Measurements from ENCODE around the gene TSPAN32. TPM values are rescaled to one million over a fixed set of nuclear protein-coding genes. Genes with fewer than 3 reads are reported as not detected.

The TSPAN32 gene
- polyA plus RNA-seq, 4 donors, result 1.2 to 2.0 (median 1.5) TPM

GRCh38 chr11:2266586-2267305, 35.1 kb upstream of the TSPAN32 start:
- no peak for DNase-seq (ENCODE audit: low read depth in 4 of 4, low spot score in 3 of 4)

- DNase-seq (ENCODE audit: low read depth in 4 of 4, low spot score in 3 of 4), result no peak
Observed at GRCh38 chr11:2267306-2267850, 34.4 kb upstream of the TSPAN32 start.

DNA sequence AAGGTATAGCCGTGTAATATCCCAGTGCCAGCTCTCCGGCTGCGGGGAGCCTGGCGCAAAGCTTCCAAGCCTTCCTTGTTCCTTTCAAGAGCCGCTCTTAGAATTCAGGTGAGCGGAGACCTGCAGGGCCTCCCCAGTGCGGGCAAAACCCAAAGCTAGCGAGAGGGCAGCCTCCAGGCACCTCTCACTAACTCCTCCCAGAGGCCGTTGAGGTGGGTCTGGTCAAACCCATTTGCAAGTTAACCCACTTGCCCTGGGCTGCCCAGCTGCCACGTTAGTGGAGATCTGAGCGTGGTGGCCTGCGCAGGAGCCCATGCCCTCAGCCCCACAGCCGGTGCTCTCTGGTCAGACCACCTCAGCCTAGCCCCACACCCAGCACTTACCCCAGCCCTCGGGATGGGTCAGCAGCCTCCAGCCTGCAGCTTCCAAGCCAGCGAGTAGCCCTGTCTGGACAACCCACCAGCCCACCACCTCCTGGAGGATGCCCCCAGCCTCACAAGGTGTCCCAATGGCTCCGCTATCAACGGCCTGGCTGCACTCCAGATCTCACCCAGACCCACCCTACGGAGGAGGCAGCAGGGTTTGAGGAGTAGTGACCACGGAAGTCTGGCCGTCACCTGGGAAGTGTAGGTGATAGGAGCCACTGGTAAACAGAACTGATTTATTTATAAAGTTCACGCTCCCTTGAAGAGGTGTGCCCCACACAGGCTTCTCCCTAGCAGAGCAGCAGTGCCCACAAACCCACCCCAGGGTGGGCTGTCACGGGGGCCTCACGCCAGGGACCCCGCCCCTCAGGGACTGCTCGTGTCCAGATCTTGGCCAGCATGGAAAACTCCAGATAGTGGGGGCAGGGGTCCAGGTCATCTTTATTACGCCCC, 33.7 kb upstream of the TSPAN32 start:
- no peak for DNase-seq (ENCODE audit: low read depth in 4 of 4, low spot score in 3 of 4)

GRCh38 chr11:2268729-2269600, 32.8 kb upstream of the TSPAN32 start:
- no peak for DNase-seq (ENCODE audit: low read depth in 4 of 4, low spot score in 3 of 4)

GRCh38 chr11:2269601-2270321, 32.1 kb upstream of the TSPAN32 start:
- no peak for DNase-seq (ENCODE audit: low read depth in 4 of 4, low spot score in 3 of 4)

GRCh38 chr11:2270322-2271076, 31.3 kb upstream of the TSPAN32 start, which contains the start of gene ASCL2:
Gene ASCL2, minus strand, starts transcription at chr11:2270588. Its CDS starts 256 bp downstream, at chr11:2270332.
- no peak for DNase-seq (ENCODE audit: low read depth in 4 of 4, low spot score in 3 of 4)

- no peak for DNase-seq (ENCODE audit: low read depth in 4 of 4, low spot score in 3 of 4)
Observed at GRCh38 chr11:2271077-2271326, 30.8 kb upstream of the TSPAN32 start.

DNA sequence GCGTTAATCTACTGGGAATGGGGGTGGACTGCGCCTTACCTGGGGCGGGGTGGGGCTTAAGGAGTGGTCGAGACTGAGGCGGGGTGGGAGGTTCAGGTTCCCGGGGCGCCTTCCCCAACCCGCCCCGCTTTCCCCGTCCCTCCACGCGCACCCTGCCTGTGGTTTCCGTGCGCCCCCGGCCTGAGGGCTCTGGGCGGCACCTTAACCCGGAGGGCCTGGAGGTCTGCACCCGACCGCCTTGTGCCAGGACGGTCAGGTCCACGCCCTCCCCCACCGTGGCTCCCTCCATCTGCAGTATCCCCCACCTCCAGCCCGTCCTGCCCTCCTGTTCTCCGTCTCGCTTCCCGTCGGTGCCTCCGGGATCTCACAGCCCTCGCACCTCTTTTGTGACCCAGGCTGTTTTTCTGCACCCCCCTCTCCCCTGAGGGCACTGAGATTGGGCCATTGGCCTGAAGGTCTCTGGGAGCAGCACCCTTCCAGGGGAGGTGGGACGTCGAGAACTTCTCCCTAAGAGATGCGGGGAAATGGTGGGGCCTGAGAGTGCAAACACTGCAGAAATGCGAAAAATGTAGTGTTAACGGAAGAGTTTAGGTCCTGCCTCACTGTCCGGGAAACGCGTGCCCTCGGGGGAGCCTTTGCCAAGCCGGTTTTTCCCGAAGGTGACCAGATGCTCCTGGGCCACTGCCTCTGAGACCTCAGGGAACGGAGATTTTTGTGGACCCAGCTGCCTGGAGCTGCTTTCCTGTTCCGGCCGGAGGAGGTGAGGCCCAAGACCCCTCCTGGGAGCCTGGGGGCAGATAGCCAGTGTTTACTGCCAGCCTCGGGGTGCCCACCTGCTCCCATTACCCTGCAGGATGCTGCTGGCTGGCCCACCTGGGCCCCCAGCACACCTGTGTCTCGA, 30.2 kb upstream of the TSPAN32 start:
- no peak for DNase-seq (ENCODE audit: low read depth in 4 of 4, low spot score in 3 of 4)

DNA sequence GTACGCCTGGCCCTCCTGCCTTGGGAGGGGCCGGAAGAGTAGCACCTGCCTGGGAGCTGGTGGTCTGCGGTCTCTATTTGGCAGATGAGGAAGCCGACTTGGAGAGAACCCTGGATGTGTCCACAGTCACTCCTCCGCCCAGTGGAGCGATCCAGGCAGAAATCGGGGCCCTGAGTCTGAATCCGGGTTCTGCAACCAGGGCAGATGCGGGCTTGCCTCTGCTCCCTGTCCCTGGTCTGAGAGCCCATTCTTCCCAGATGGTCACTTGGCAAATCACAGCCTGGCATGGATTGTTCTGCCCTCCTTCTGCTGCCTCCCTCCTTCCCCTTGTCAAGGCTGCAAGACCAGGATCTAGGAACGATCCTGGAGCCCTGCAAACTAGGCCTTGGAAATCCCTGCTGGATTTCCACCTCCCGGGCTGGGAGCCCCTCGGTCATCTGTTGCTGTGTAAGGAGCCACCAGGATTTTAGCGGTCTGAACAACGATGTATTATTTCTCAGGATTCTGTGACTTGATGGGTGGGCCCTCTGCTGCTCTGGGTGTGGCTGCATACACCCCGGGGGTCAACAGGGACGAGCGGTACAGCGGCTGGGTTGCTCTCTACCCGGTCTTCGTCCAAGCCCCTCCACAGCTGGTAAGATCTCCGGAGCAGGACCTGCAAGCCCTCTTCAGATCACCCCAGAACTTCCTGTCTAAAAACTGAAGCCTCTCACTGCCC, 29.4 kb upstream of the TSPAN32 start:
- DNase-seq (ENCODE audit: low read depth in 4 of 4, low spot score in 3 of 4), result no peak

DNA sequence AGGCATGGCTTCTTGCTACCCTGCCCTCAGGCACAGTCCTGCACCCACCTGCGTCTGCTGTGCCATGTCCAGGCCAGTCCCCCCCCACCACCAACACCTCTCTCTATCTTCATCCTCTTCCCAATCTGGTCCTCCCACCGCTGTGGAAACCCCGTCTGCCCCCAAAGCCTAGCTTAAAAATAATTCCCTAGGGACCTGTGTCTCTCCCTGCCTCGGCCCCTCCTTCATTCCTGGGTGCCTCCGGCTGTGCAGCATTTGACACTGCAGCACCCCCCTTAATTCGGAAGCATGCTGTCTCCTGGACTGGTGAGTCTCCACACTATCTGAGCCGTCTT, 28.9 kb upstream of the TSPAN32 start:
- no peak for DNase-seq (ENCODE audit: low read depth in 4 of 4, low spot score in 3 of 4)

DNA sequence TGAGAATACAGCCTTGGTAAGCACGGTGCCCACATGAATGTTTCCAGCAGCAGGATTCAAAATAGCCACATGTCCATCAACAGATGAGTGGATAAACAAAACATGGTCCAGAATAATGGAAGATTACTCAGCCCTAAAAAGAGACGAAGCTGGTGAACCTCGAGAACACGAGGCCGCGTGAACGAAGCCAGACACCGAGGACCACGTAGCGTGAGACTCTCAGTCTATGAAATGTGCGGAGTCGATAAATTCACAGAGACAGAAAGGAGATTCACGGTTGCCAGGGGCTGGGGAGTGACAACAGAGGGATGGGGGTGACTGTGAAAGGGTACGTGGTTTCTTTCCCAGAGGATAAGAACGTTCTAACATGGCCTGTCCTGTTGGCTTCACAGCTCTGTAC, 28.5 kb upstream of the TSPAN32 start:
- DNase-seq (ENCODE audit: low read depth in 4 of 4, low spot score in 3 of 4), result no peak

- no peak for DNase-seq (ENCODE audit: low read depth in 4 of 4, low spot score in 3 of 4)
Observed at GRCh38 chr11:2273771-2274170, 28.0 kb upstream of the TSPAN32 start.

DNA sequence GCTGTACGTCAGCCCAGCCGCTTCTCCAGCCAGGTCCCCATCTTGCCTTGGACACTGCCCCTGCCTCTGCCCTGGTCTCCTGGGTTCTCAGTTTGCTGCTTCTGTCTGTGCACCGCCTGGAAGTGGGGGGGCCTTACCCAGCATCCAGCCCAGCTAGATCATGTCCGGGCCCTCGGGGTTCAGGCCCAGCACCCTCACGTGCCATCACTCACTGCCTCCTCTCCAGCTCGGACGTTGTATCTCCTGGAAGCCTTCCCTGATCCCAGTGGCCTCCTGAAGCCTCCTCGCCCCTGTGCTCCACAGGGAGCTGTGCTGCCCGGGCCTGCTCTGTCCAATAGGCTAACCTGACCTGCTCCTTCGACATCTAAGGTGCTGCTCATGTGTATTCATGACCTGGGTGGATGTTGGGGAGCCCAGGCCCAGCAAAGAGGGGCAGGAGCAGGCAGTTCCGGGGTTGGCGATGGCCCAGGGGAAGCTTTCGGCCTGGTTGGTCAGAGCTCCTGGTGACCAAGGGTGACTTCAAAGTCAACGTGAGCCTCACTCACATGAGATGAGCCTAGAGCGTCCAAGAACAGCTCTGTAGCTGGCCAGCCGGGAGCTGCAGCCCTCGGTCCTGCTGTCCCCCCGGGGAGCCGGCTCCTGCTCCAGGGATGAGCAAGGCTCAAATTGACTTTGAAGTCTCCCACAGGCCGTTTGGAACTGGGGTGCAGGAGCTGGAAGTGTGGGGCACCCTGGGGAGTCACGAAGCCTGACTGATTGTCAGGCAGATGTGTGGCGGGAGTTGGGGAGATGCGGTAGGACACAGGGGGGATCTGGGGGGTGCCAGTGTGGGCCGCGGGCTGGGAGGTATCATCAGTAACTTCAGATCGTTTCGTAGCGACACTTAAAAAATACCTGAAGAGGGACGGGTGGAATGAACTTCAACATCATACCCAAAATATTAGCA, 26.2 kb upstream of the TSPAN32 start:
- no peak for DNase-seq (ENCODE audit: low read depth in 4 of 4, low spot score in 3 of 4)

- DNase-seq (ENCODE audit: low read depth in 4 of 4, low spot score in 3 of 4), result no peak
Observed at GRCh38 chr11:2276280-2277007, 25.4 kb upstream of the TSPAN32 start.

DNA sequence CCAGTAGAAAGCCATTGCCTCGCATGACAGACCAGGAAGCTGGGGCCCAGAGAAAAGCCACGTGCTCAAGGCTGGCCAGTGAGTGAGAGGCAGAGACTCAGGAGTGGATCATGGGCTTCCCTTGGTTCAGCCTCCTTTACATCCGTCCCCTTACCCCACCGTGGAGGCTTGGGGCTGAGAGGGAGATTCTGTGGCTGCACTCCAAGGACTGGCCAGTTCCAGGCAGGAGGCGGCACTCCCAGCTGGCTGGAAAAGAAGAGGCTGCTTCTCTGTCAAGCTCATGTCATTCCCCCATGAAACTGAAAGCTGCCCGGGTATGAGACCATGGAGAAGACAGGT, 24.8 kb upstream of the TSPAN32 start:
- no peak for DNase-seq (ENCODE audit: low read depth in 4 of 4, low spot score in 3 of 4)

DNA sequence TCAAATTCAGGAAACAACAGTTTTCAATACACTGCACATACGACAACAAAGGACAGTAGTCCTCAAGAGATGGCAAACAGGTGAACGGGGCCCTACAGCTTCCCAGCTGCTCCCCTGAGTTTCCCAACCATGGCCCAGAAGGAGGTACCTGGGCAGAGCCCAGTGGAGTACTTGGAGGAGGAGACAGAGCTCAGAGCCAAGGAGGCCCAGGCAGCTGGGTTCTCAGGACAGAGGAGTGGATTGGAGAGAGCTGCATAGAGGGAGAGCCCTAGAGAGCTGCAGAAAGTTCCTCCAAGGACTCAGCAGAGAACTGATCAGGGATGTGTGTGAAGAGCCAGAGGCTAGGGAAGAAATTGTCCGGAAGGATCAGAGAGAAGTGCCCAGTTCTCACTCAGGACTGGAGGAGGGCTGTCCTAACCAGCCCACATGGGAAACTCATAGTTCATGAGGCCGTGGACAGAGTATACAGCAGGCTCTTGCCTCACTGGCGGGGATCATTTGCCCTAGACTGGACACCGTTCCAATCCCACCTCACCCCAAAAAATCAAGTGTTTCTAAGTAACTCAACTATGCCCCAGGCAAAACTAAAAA, 23.8 kb upstream of the TSPAN32 start:
- no peak for DNase-seq (ENCODE audit: low read depth in 4 of 4, low spot score in 3 of 4)

Measured in right renal pelvis (tissue), 4 donors.